HG03025 (cell line): ENCODE results near the gene MVP.
A peak's percentile ranks its signal among the peaks of the same experiment; 100 is the strongest.
"Not testable (repeated sequence)": the region's sequence is repeated elsewhere in the genome, so short reads cannot be mapped to it uniquely, and the experiment has no call there.

Source experiments
- ATAC-seq: cut with Tn5 transposase; IDR thresholded peaks from one replicate; pipeline ENCODE4 v1.9.1; 2021; ENCODE audit warnings: mild to moderate bottlenecking, moderate library complexity; ENCODE audit not compliant: unreplicated experiment, low FRiP score

The MVP gene

DNA sequence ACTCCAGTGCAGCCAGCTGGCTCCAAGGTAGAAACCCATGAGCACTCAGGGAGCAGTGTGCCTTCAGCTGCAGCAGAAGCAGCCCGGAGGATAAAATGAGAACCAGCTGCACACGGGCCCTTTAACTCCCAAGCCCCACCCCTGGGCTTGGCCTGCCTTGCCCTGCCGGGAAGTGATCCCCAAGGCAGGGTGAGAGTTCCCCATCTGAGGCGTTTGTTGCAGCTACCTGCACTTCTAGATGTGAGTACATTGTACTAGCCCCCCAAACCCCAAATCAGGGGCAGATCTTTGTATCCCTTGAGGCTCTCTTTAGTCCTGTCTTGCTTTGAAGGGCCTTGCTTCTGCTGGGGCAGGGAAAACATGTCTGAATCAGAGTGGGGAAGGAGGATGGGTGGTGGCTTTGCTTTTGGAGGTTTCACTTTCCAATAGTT, at the start of gene MVP:
Gene MVP, plus strand, starts transcription at position 192 of the 431 bp plus-strand sequence. CDS start 10,088 bp downstream, outside the sequence.
- ATAC-seq, result no peak

GRCh38 chr16:29772330-29772729, 47.9 kb upstream of the MVP start:
- not testable (repeated sequence) for ATAC-seq

GRCh38 chr16:29774730-29775129, 45.5 kb upstream of the MVP start:
- ATAC-seq, result no peak

- ATAC-seq, result no peak
Observed at GRCh38 chr16:29775742-29776408, 44.4 kb upstream of the MVP start.

- no peak for ATAC-seq
Observed at GRCh38 chr16:29777576-29778350, 42.5 kb upstream of the MVP start, which contains the start of gene ZG16. Gene ZG16 (plus strand): TSS chr16:29778256. CDS start chr16:29779267, 1,011 bp downstream.

GRCh38 chr16:29779474-29779873, 40.8 kb upstream of the MVP start:
- no peak for ATAC-seq

GRCh38 chr16:29783094-29783953, 36.9 kb upstream of the MVP start:
- not testable (repeated sequence) for ATAC-seq

- ATAC-seq, result no peak
Observed at GRCh38 chr16:29784157-29784556, 36.1 kb upstream of the MVP start.

DNA sequence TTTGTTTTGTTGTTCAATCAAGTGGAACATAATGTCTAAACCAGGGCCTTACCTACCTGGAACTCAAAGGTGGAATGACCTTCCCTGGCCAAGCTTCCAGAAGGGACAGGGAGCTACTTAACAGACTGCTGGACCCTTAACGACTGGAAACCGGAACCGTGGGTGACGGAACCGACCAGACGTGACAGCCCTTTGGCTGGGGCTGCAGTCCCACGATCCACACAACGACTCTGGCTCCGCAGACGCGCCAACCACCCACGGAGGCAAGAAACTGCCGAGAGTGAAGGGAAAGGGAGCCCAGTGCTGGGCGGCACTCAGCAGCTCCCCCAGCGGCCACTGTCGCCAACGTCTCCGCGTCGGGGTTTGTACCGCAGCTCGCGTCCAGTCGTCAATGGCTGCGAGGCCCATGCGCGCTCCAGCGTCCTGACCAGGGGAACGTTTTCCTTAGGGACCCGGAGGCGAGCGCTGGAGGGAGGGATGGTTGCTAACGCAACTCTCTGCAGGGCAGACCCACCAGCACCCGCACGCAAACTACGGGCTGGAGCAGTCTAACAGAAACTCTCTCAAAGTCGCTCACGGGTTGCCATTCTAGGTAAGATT, 35.3 kb upstream of the MVP start:
- no peak for ATAC-seq

DNA sequence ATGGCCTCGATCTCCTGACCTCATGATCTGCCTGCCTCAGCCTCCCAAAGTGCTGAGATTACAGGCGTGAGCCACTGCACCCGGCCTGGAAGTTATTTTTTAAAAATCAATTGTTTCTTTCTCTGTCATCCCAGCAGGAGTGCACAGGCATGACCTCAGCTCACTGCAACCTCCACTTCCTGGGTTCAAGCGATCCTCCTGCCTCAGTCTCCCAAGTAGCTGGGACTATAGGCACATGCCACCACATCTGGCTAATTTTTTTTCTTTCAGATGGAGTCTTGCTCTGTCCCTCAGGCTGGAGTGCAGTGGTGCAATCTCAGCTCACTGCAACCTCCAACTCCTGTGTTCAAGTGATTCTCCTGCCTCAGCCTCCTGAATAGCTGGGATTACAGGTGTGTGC, 33.1 kb upstream of the MVP start:
- ATAC-seq, result not testable (repeated sequence)

DNA sequence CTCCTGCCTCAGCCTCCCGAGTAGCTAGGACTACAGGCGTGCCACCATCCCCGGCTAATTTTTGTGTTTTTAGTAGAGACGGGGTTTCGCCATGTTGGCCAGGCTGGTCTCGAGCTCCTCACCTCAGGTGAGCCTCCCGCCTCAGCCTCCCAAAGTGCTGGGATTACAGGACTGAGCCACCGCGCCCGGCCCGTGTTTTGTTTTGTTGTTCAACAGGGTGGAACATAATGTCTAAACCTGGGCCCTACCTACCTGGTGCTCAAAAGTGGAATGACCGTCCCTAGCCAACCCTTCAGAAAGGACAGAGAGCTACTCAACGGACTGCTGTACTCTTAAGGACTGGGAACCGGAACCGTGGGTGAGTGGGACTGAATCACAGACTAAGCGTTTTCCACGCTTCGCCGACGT, 30.5 kb upstream of the MVP start:
- ATAC-seq, result no peak

GRCh38 chr16:29790183-29790948, 29.9 kb upstream of the MVP start, which contains the start of gene KIF22:
Gene KIF22 (plus strand): TSS chr16:29790751. CDS start chr16:29790760, 9 bp downstream.
- peak; percentile 96 for ATAC-seq

DNA sequence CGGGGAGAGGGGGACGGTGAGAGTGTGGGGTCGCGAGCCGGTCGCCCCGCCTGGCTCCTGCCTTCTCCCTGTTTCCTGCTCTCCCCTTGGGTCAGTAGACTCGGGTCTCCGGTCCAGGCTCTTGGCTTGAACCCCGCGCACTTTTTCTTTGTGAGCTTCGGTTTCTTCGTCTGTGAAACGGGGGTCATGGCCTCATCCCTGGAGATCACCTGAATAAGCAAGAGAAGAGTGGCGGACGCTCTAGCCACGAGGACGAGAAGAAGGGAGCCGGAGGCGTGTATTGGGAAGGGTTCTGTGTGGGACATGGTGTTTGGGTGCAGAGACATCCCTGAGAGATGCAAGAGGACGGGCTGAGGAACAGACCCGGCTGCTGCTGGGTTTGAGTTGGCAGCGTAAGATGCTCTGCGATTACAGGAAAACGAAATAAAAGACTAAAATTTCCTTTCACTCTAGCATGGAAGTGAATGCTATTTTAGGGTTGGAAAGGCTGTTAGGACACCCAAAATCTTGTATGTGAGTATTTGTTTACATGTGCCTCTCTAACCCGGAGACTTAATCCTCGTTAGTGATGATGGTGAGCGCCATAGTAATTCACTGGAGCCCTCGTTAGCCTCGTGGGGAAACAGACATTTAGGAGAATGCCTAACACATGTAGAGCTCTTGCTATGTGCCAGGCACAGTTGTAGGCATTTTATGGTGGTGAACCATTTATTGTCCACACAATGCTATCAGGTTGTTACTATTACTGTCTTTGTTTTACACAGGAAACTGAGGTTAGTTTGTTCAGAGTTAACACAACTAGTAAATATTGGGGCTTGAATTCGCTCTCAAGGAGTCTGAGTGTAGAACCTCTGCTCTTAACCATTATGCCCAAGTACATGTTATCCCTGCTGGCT, 29.1 kb upstream of the MVP start:
- ATAC-seq, result no peak

DNA sequence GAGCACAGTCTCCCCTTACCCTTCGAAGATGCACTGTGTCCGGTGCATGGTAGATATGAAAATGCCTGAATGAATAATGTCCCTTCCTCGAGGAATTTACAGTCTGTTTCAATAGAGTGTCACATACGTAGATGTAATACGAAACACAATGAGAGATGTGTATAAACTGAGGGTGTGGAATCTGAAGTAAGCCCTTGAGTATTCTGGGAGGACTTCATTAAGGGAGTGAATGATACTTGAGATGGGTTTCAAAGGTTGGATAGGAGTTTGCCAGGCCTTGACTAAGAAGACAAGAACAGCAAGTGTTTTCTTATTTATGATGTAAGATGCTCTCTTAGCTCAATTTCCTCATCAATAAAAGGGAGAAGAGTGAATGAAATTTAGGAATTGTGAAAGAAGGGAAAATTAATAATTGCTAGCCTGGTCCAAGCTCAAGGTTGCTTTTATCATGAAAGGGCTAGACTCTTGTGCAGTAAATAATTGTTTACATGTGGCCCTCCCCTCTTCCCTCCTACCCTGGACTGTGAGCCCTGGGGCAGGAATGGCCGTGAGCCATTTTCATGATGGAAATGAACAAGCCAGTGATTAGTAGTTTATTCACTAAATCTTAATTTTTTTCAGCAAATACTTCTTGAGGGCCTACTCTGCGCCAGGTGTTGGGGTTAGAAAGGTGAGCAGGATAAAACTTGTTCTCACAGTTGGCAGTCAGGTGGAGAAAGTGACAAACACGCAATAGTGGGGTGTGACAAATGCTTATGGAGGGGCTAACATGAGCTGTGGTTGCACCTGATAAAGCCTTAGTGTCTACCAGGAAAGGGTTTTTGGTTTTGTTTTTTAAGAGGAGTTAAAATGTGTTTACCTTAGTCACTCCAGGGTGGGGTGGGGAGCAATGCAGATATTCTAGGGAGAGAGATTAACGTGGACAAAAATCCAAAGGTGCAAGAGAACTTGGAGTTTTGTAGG, 28.1 kb upstream of the MVP start:
- ATAC-seq, result no peak

GRCh38 chr16:29793153-29793552, 27.1 kb upstream of the MVP start:
- not testable (repeated sequence) for ATAC-seq

DNA sequence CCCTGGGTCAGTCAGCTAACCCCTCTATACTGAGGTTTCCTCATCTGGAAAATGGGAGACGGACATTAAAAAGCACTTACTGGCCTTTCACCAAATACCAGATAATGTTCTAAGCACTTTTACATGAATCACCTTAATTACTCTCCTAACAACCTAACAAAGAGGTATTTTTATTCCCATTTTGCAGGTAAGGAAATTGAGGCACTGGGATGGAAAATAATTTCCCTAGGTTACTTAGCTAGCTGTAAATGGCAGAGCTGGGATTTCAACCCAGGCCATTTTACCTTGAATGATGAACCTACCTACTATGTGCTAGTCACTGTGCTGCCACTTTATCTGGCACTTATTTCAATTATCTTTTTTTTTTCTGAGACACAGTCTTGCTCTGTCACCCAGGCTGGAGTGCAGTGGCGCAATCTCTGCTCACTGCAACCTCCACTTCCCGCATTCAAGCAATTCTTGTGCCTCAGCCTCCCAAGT, 26.0 kb upstream of the MVP start:
- ATAC-seq, result no peak

DNA sequence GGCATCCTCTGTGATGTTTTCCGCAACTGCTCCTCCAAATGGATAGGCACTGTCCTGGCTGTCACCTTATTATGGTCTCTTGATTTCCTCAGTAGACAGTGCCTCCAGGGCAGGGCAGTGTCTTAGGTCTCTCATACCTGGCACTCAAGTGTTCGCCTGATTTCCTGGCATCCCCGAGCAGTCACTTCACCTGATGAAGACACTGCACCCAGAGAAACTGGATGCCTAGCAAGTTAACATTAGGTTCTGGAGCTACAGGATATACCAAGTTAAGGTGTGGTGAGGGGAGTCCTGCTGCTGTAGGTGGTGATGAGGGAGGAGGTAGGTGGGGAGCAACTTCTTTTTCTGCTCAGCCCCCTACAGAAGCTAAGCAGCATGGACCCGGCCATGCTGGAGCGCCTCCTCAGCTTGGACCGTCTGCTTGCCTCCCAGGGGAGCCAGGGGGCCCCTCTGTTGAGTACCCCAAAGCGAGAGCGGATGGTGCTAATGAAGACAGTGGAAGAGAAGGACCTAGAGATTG, 17.8 kb upstream of the MVP start:
- no peak for ATAC-seq
